Cerebellar cortex (tissue), 1 donor: ENCODE data around the gene RANBP3.
"Not testable (repeated sequence)": the region's sequence is repeated elsewhere in the genome, so short reads cannot be mapped to it uniquely, and the experiment has no call there.

Source experiments
- DNase-seq: peaks from one replicate; pipeline ENCODE4 v3.0.0-alpha.2; 2015; ENCODE audit warnings: low spot score

The RANBP3 gene

GRCh38 chr19:5985837-5986236 is 7.9 kb upstream of the RANBP3 start:
- not testable (repeated sequence) for DNase-seq

- no peak for DNase-seq
Observed at GRCh38 chr19:5985098-5985783, 7.3 kb upstream of the RANBP3 start.

GRCh38 chr19:5984600-5984999 is 6.7 kb upstream of the RANBP3 start:
- no peak for DNase-seq

GRCh38 chr19:5983367-5983955 is 5.5 kb upstream of the RANBP3 start:
- no peak for DNase-seq

- no peak for DNase-seq
Observed at GRCh38 chr19:5978606-5979552, 939 bp upstream of the RANBP3 start.

- no peak for DNase-seq
Observed at GRCh38 chr19:5977222-5977784, 637 bp downstream of the RANBP3 start.

- no peak for DNase-seq
Observed at GRCh38 chr19:5976768-5977167, 1.2 kb downstream of the RANBP3 start.

GRCh38 chr19:5975388-5975728 is 2.6 kb downstream of the RANBP3 start:
- DNase-seq: no peak

GRCh38 chr19:5974721-5975387 is 3.1 kb downstream of the RANBP3 start:
- no peak for DNase-seq

GRCh38 chr19:5973867-5974635 is 3.9 kb downstream of the RANBP3 start:
- DNase-seq: no peak

- DNase-seq: no peak
Observed at GRCh38 chr19:5973376-5973775, 4.6 kb downstream of the RANBP3 start.

- DNase-seq: no peak
Observed at GRCh38 chr19:5972355-5972731, 5.6 kb downstream of the RANBP3 start.

GRCh38 chr19:5971714-5972354 is 6.1 kb downstream of the RANBP3 start:
- no peak for DNase-seq

GRCh38 chr19:5969476-5969875 is 8.5 kb downstream of the RANBP3 start:
- DNase-seq: no peak

- peak; percentile 23 for DNase-seq
Observed at GRCh38 chr19:5968431-5969373, 9.2 kb downstream of the RANBP3 start.

GRCh38 chr19:5967994-5968430 is 9.9 kb downstream of the RANBP3 start:
- DNase-seq: peak; percentile 84

- DNase-seq: no peak
Observed at GRCh38 chr19:5967571-5967970, 10.4 kb downstream of the RANBP3 start.

GRCh38 chr19:5966941-5967340 is 11.0 kb downstream of the RANBP3 start:
- no peak for DNase-seq

GRCh38 chr19:5966215-5966614 is 11.7 kb downstream of the RANBP3 start:
- no peak for DNase-seq
